GM12878 (cell line): ENCODE measurements around the gene DPH1. TPM values are rescaled to one million over a fixed set of nuclear protein-coding genes. Genes with fewer than 3 reads are reported as not detected.

ENCODE experiments used
- ATAC-seq: fragments of 200-7000 bp; cut with Tn5 transposase; 3 replicates; pipeline ENCODE4 v1.9.1; 2020; ENCODE audit warnings: mild to moderate bottlenecking, moderate library complexity
- BruUV-seq: library from RNA; stranded (reverse); fragments of 400-500 nt; replicated peaks from 2 replicates; lab custom pipeline; 2021; lab: Mats Ljungman, UMichigan
- CTCF ChIA-PET: fragments of 300-600 bp; sonication (Branson Sonifier 250); formaldehyde crosslinking; extraction: SDS; loops from one replicate; lab custom pipeline; 2021; ENCODE audit warnings: inconsistent platforms; lab: Yijun Ruan, JAX
- POLR2A ChIA-PET: fragments of 350-600 bp; formaldehyde crosslinking; extraction: SDS; loops from one replicate; lab custom pipeline; 2021; ENCODE audit warnings: inconsistent platforms; lab: Charles Lee
- RAD21 ChIA-PET: fragments of 300-600 bp; sonication (Branson Sonifier 250); formaldehyde crosslinking; loops from one replicate; lab custom pipeline; 2023; ENCODE audit warnings: antibody characterized with exemption; ENCODE audit not compliant: unreplicated experiment; lab: Charles Lee
- SMC1A ChIA-PET: fragments of 300-600 bp; sonication (Branson Sonifier 250); formaldehyde crosslinking; loops from one replicate; lab custom pipeline; 2023; ENCODE audit not compliant: unreplicated experiment, uncharacterized antibody; lab: Charles Lee
- DNase-seq: peaks from one replicate; pipeline ENCODE4 v3.0.0-alpha.2; 2011; ENCODE audit warnings: low read depth, low spot score
- FAIRE-seq: peaks from 3 replicates; lab custom pipeline; 2011; peaks lifted over from hg19 to GRCh38; lab: Jason Lieb, UNC
- H2AFZ ChIP-seq: 2 replicates; pipeline ENCODE4 v1.6.0; 2011; ENCODE audit warnings: low read depth, low read length, control low read depth; ENCODE audit not compliant: control insufficient read depth
- H3K27ac ChIP-seq: 2 replicates; pipeline ENCODE4 v1.5.1; 2011; ENCODE audit warnings: control low read depth; ENCODE audit not compliant: control insufficient read depth, insufficient read depth
- H3K27me3 ChIP-seq, 2 experiments: replicated peaks in 1 of 2; 2 replicates each; pipeline versions ENCODE4 v1.6.0 to v1.6.1; 2011; ENCODE audit warnings: low read length in 1 of 2; ENCODE audit not compliant: control insufficient read depth in 2 of 2, insufficient read depth in 2 of 2
- H3K36me3 ChIP-seq, 2 experiments: 2 replicates each; pipeline ENCODE4 v1.5.1; 2011; ENCODE audit warnings: low read length in 1 of 2; ENCODE audit not compliant: control insufficient read depth in 2 of 2, insufficient read depth in 2 of 2
- H3K4me1 ChIP-seq: 2 replicates; pipeline ENCODE4 v1.6.1; 2011; ENCODE audit warnings: mild to moderate bottlenecking, low read length, moderate library complexity, mixed read lengths; ENCODE audit not compliant: control insufficient read depth, insufficient read depth
- H3K4me2 ChIP-seq: 2 replicates; pipeline ENCODE4 v1.6.0; 2011; ENCODE audit warnings: control low read depth; ENCODE audit not compliant: control insufficient read depth, insufficient read depth
- H3K4me3 ChIP-seq: fragments of 200-600 bp; sonication (generic); 2 replicates; pipeline ENCODE4 v1.5.1; 2016
- H3K79me2 ChIP-seq: 2 replicates; pipeline ENCODE4 v1.6.0; 2011; ENCODE audit warnings: low read length; ENCODE audit not compliant: control insufficient read depth, insufficient read depth
- H3K9ac ChIP-seq: 2 replicates; pipeline ENCODE4 v1.8.0; 2011; ENCODE audit warnings: low read length, control low read depth, mixed read lengths; ENCODE audit not compliant: control insufficient read depth, insufficient read depth
- H3K9me3 ChIP-seq: replicated peaks from 3 replicates; pipeline ENCODE4 v1.5.1; 2011; ENCODE audit warnings: mild to moderate bottlenecking, low read length; ENCODE audit not compliant: control insufficient read depth, insufficient read depth
- H4K20me1 ChIP-seq: 2 replicates; pipeline ENCODE4 v1.6.0; 2011; ENCODE audit not compliant: control insufficient read depth, insufficient read depth
- CHD4 ChIP-seq: fragments of 200-600 bp; sonication (generic); IDR thresholded peaks from 2 replicates; pipeline ENCODE4 v1.6.1; 2016; ENCODE audit warnings: mild to moderate bottlenecking
- DPF2 ChIP-seq: fragments of 450-650 bp; IDR thresholded peaks from 2 replicates; pipeline ENCODE4 v1.6.1; 2017; ENCODE audit warnings: mild to moderate bottlenecking
- FOXK2 ChIP-seq: fragments of 450-650 bp; IDR thresholded peaks from 2 replicates; pipeline ENCODE4 v1.6.1; 2017; ENCODE audit warnings: mild to moderate bottlenecking, moderate library complexity
- HDAC2 ChIP-seq: fragments of 200-600 bp; sonication (generic); IDR thresholded peaks from 2 replicates; pipeline ENCODE4 v1.6.1; 2017
- MAX ChIP-seq: IDR thresholded peaks from 2 replicates; pipeline ENCODE4 v1.6.1; 2012; ENCODE audit warnings: low read depth, low read length, improper control_type of control experiment
- NFIC ChIP-seq: IDR thresholded peaks from 2 replicates; pipeline ENCODE4 v1.6.1; 2012; ENCODE audit warnings: low read depth, mild to moderate bottlenecking, inconsistent platforms, low read length, moderate library complexity
- POLR2AphosphoS2 ChIP-seq: IDR thresholded peaks from 2 replicates; pipeline ENCODE4 v1.6.1; 2011; ENCODE audit warnings: low read depth, mild to moderate bottlenecking, low read length, improper control_type of control experiment, moderate library complexity
- RAD21 ChIP-seq: IDR thresholded peaks from 2 replicates; pipeline ENCODE4 v1.6.1; 2011; ENCODE audit warnings: mild to moderate bottlenecking, low read depth, low read length, moderate library complexity; ENCODE audit not compliant: insufficient read depth
- RCOR1 ChIP-seq: conservative IDR thresholded peaks from 2 replicates; pipeline ENCODE4 v1.6.1; 2012; ENCODE audit warnings: low read depth, low read length, improper control_type of control experiment
- SMARCA5 ChIP-seq: fragments of 450-650 bp; IDR thresholded peaks from 2 replicates; pipeline ENCODE4 v1.6.1; 2017; ENCODE audit warnings: mild to moderate bottlenecking
- SREBF2 ChIP-seq: IDR thresholded peaks from 2 replicates; pipeline ENCODE4 v1.6.1; 2012; ENCODE audit warnings: mild to moderate bottlenecking, low read length
- STAT1 ChIP-seq: fragments of 450-650 bp; conservative IDR thresholded peaks from 2 replicates; pipeline ENCODE4 v1.6.1; 2014; ENCODE audit warnings: antibody characterized with exemption, mild to moderate bottlenecking
- TCF3 ChIP-seq: IDR thresholded peaks from 2 replicates; pipeline ENCODE4 v1.6.1; 2012; ENCODE audit warnings: low read depth, mild to moderate bottlenecking, low read length, borderline replicate concordance; ENCODE audit not compliant: insufficient read depth
- WRNIP1 ChIP-seq: IDR thresholded peaks from 2 replicates; pipeline ENCODE4 v1.6.1; 2011; ENCODE audit warnings: low read depth, low read length, improper control_type of control experiment, borderline replicate concordance
- YY1 ChIP-seq: IDR thresholded peaks from 2 replicates; pipeline ENCODE4 v1.6.1; 2011; ENCODE audit warnings: low read depth, mild to moderate bottlenecking, low read length
- ZNF687 ChIP-seq: fragments of 450-650 bp; IDR thresholded peaks from 2 replicates; pipeline ENCODE4 v1.6.1; 2017; ENCODE audit warnings: mild to moderate bottlenecking, moderate library complexity
- ZSCAN29 ChIP-seq: fragments of 450-650 bp; IDR thresholded peaks from 2 replicates; pipeline ENCODE4 v1.6.1; 2017; ENCODE audit warnings: mild to moderate bottlenecking, moderate library complexity
- ZZZ3 ChIP-seq: IDR thresholded peaks from 2 replicates; pipeline ENCODE4 v1.6.1; 2011; ENCODE audit warnings: low read depth; ENCODE audit not compliant: control insufficient read depth, insufficient read length
- WGBS: methylation state at CpG from one replicate; pipeline ENCODE4 v1.1.6; 2016; ENCODE audit warnings: low lambda C conversion rate; ENCODE audit not compliant: insufficient replicate concordance, insufficient coverage; ENCODE audit errors: missing lambda C conversion rate; 5-methylcytosine and 5-hydroxymethylcytosine counted together
- in situ Hi-C: fragments of 300-500 bp; cut with MboI; formaldehyde crosslinking; loops from 9 replicates; pipeline ENCODE4 v1.14.3; 2018; ENCODE audit warnings: mixed read lengths
- intact Hi-C: fragments of 100-400 bp; cut with micrococcal nuclease; formaldehyde crosslinking; loops from one replicate; pipeline ENCODE4 v1.14.2; 2022; ENCODE audit not compliant: unreplicated experiment
- polyA plus RNA-seq, 11 experiments: library from polyadenylated mRNA; depleted of rRNA in 4 of 11; unstranded in 6 of 11; stranded (reverse) in 5 of 11; fragments of >200 nt; fragmentation: Nextera tagmentation in 4 of 11; fragmentation: Illumina TruSeq in 1 of 11; extraction: Ambion mirVana in 4 of 11; extraction: Trizol in 1 of 11; gene quantifications; 1 replicate in 1 of 11; 2 replicates in 10 of 11; pipeline versions ENCODE4 v1.2.1 to v1.2.3, GENCODE V29; 2011 to 2016; ENCODE audit warnings: inconsistent platforms in 2 of 11, missing spikeins in 2 of 11, low read depth in 1 of 11
- total RNA-seq, 4 experiments: library from RNA; depleted of rRNA in 3 of 4; stranded (reverse); fragments of >200 nt in 3 of 4; fragmentation: Illumina TruSeq in 1 of 4; extraction: Trizol in 1 of 4; gene quantifications; 2 replicates each; pipeline versions ENCODE4 v1.2.1 to v1.2.3, GENCODE V29; 2013 to 2021
- TF ChIP-seq, protein P1 (sequence below): fragments of 450-650 bp; IDR thresholded peaks from 2 replicates; pipeline ENCODE4 v1.6.1; 2016; ENCODE audit warnings: mild to moderate bottlenecking
- TF ChIP-seq, protein P2 (sequence below): IDR thresholded peaks from 2 replicates; pipeline ENCODE4 v1.6.1; 2011; ENCODE audit warnings: borderline replicate concordance, low read depth, mild to moderate bottlenecking, moderate library complexity, low read length; ENCODE audit not compliant: insufficient read depth, poor library complexity, severe bottlenecking

The DPH1 gene
- total and polyA plus RNA-seq, 10 of the 15 experiments (the other 5 are each of a cell fraction or from before 2014, with no cell fraction given): 0.29 to 33.6 (median 20.2) TPM

DNA sequence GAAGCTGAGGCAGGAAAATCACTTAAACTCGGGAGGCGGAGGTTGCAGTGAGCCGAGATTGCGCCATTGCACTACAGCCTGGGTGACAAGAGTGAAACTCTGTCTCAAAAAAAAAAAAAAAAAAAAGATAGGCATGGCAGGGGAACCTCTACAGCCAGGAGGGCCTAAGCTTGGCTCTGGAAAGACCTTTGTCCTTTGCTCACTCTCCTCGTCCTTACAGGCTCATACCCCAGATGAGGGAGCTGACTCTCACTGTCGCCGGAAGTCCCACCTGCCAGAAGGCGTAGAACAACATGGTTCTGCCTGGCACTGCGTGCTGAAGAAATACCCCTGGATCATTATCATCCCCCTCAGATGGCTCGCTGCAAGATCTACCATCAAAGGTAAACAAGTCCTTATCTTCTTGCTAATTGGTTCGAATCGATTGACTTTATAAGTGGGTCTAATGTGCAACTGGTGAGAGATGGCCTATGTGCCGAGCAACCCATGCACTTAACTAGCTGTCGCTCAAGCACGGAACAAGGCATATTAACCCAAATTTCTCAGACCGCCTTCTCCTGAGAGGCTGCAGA lies 34.5 kb upstream of the DPH1 start:
- no peak for DNase-seq
- H3K27ac ChIP-seq: no peak overlapping the region
- H3K9ac ChIP-seq: no peak overlapping the region
- in situ Hi-C loops (no loop called here), intact Hi-C loops (no loop called here)
- ChIA-PET SMC1A (no interaction called here), CTCF (no interaction called here), RAD21 (interaction anchor here (0.6 kb wide), 1 partner anchor 166 kb away, joined by 3 read pairs; no protein-coding TSS in a partner anchor), POLR2A (interaction anchor here (0.7 kb wide), 1 partner anchor 87 kb away, joined by 4 read pairs; no protein-coding TSS in a partner anchor)
- no peak for ATAC-seq
- no peaks in the 10 kb centered on the region for H3K36me3 ChIP-seq
- no peak overlapping the region for H3K4me3 ChIP-seq
- no peaks in the 10 kb centered on the region for H3K9me3 ChIP-seq
- no peaks in the 10 kb centered on the region for H3K79me2 ChIP-seq
- no peak overlapping the region for H3K4me2 ChIP-seq
- H4K20me1 ChIP-seq: no peaks in the 10 kb centered on the region
- TF ChIP-seq TCF3 (no peak), ZNF687 (no peak), SMARCA5 (no peak), RCOR1 (no peak), MAX (no peak), SREBF2 (no peak), YY1 (no peak), POLR2AphosphoS2 (no peak), ZZZ3 (no peak), WRNIP1 (no peak), HDAC2 (no peak), STAT1 (no peak), RAD21 (no peak), DPF2 (no peak), FOXK2 (no peak), CHD4 (no peak), ZSCAN29 (no peak), NFIC (no peak)
- TF ChIP-seq, protein P1, sequence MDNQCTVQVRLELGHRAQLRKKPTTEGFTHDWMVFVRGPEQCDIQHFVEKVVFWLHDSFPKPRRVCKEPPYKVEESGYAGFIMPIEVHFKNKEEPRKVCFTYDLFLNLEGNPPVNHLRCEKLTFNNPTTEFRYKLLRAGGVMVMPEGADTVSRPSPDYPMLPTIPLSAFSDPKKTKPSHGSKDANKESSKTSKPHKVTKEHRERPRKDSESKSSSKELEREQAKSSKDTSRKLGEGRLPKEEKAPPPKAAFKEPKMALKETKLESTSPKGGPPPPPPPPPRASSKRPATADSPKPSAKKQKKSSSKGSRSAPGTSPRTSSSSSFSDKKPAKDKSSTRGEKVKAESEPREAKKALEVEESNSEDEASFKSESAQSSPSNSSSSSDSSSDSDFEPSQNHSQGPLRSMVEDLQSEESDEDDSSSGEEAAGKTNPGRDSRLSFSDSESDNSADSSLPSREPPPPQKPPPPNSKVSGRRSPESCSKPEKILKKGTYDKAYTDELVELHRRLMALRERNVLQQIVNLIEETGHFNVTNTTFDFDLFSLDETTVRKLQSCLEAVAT: no peak
- TF ChIP-seq, protein P2, sequence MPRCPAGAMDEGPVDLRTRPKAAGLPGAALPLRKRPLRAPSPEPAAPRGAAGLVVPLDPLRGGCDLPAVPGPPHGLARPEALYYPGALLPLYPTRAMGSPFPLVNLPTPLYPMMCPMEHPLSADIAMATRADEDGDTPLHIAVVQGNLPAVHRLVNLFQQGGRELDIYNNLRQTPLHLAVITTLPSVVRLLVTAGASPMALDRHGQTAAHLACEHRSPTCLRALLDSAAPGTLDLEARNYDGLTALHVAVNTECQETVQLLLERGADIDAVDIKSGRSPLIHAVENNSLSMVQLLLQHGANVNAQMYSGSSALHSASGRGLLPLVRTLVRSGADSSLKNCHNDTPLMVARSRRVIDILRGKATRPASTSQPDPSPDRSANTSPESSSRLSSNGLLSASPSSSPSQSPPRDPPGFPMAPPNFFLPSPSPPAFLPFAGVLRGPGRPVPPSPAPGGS: no peak
- H2AFZ ChIP-seq: no peak overlapping the region
- no peak for FAIRE-seq
- H3K27me3 ChIP-seq: peaks cover 1 to 3% of the 10 kb centered on the region in 2 experiments; a peak in 3 of 4 replicates
- no peaks in the 10 kb centered on the region for H3K4me1 ChIP-seq
- 60% methylated on average over 14 of the region's 16 CpGs for WGBS
- no TSS peak for BruUV-seq
